Retinal pigment epithelial cell (primary cell): ENCODE measurements around the gene SLC37A3.
"Not testable (repeated sequence)": the region's sequence is repeated elsewhere in the genome, so short reads cannot be mapped to it uniquely, and the experiment has no call there.

Source experiments
- DNase-seq: peaks from one replicate; pipeline ENCODE4 v3.0.0-alpha.2; 2010; ENCODE audit warnings: low read depth
- H3K4me3 ChIP-seq: 2 replicates; pipeline ENCODE4 v1.5.1; 2011; ENCODE audit warnings: mild to moderate bottlenecking, low read length, control low read depth, moderate library complexity
- TF ChIP-seq, protein P1 (sequence below): conservative IDR thresholded peaks from 2 replicates; pipeline ENCODE4 v1.5.1; 2011; ENCODE audit warnings: low read depth, low read length, control low read depth, inconsistent platforms

The SLC37A3 gene

DNA sequence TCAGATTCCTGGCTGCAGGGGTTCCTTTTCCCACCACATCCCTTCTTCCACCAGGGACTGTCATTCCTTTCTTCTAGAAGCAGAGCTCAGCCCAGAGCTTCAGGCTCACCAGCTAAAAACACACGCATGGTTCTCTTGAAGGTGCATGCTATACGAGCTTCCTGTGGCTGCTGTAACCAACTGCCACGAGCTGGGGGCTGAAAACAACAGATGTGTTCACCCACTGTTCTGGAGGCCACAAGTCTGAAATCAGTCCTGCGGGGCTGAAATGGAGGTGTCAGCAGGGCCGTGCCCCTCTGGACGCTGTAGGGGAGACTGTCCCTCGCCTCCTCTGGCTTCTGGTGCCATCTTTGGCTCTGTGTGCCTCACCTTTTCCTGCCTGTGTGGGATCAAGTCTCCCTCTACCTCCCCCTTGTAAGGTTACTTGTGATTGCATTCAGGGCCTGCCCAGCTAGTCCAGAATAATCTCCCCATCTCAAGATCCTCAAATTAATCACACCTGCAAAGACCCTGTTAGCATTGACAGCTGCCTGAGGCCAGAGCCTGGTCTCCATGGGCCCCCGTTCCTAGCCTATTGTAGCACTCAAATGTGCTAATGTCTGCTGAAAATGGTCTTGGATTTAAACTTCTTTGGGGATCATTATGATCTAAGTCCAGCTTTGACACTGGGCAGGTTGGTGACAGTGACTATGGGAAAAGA, 19.3 kb upstream of the SLC37A3 start:
- no peak overlapping the region for H3K4me3 ChIP-seq
- TF ChIP-seq, protein P1, sequence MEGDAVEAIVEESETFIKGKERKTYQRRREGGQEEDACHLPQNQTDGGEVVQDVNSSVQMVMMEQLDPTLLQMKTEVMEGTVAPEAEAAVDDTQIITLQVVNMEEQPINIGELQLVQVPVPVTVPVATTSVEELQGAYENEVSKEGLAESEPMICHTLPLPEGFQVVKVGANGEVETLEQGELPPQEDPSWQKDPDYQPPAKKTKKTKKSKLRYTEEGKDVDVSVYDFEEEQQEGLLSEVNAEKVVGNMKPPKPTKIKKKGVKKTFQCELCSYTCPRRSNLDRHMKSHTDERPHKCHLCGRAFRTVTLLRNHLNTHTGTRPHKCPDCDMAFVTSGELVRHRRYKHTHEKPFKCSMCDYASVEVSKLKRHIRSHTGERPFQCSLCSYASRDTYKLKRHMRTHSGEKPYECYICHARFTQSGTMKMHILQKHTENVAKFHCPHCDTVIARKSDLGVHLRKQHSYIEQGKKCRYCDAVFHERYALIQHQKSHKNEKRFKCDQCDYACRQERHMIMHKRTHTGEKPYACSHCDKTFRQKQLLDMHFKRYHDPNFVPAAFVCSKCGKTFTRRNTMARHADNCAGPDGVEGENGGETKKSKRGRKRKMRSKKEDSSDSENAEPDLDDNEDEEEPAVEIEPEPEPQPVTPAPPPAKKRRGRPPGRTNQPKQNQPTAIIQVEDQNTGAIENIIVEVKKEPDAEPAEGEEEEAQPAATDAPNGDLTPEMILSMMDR = no peak
- no peak for DNase-seq

DNA sequence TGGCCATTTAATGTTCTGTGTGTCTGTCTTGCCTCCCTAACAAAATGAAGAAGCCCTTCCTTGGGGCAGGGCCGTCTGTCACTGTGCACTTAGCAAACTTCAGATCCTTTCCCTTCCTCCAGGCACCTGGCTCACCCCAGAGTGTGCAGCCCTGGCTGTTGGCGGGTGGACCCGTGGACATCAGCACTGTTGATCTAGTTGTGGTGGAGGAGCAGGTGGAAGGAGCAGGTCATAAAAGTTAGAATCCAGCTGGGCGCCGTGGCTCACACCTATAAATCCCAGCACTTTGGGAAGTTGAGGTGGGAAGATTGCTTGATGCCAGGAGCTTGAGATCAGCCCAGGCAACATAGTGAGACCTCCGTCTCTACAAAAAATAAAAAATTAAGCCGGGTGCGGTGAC, 18.2 kb upstream of the SLC37A3 start:
- DNase-seq = no peak
- TF ChIP-seq, protein P1 = no peak
- H3K4me3 ChIP-seq = no peak overlapping the region

DNA sequence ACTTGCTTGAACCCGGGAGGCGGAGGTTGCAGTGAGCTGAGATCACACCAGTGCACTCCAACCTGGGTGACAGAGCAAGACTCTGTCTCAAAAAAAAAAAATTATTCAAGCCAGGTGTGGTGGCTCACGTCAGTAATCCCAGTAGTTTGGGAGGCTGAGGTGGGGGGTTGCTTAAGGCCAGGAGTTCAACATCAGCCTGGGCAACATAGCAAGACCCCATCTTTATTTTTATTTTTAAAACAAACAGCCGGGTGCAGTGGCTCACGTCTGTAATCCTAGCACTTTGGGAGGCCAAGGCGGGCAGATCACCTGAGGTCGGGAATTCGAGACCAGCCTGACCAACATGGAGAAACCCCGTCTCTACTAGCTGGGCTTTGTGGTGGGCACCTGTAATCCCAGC, 17.5 kb upstream of the SLC37A3 start:
- DNase-seq, H3K4me3 ChIP-seq: not testable (repeated sequence)

DNA sequence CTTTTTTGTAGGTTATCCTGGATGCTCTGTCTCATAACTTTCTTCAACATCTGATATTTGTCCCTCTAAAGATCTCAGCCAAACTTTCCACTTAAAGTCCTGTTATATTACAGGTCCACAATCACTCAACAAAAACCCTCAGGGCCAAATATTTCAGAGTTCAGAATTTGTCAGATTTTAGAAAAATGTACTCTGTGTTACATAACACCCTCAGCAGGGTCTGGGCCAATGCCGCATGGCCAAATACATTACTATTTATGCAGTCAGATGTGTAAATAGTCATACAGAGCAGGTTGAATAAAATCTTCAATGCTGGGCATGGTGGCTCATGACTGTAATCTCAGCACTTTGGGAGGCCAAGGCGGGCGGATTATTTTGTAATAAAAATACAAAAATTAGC, 17.0 kb upstream of the SLC37A3 start:
- TF ChIP-seq, protein P1 = no peak
- no peak overlapping the region for H3K4me3 ChIP-seq
- no peak for DNase-seq

DNA sequence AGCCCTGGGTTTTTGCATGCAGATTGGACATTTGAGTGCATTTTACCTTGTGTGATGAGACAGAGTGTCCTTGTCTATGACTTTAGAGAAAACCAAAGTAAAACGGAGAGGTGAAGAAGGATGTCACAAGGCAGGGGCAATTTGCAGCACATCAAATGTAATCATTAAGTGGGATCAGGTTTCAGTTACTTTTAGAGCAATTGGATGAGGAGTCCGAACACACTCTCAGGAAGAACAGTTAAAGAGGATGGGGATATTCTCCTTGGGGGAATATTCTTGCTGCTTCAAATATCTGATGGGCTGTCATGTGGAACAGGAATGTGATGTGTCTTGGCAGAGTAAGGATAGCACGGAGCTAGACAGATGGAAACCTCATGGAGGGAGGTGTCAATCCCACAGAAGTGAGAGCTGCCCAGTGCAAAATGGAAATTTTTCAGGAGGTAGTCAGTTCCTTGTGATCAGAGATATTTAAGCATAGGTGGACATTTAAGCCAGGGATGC, 6.3 kb upstream of the SLC37A3 start:
- no peak overlapping the region for H3K4me3 ChIP-seq
- TF ChIP-seq, protein P1 = no peak
- DNase-seq = no peak

DNA sequence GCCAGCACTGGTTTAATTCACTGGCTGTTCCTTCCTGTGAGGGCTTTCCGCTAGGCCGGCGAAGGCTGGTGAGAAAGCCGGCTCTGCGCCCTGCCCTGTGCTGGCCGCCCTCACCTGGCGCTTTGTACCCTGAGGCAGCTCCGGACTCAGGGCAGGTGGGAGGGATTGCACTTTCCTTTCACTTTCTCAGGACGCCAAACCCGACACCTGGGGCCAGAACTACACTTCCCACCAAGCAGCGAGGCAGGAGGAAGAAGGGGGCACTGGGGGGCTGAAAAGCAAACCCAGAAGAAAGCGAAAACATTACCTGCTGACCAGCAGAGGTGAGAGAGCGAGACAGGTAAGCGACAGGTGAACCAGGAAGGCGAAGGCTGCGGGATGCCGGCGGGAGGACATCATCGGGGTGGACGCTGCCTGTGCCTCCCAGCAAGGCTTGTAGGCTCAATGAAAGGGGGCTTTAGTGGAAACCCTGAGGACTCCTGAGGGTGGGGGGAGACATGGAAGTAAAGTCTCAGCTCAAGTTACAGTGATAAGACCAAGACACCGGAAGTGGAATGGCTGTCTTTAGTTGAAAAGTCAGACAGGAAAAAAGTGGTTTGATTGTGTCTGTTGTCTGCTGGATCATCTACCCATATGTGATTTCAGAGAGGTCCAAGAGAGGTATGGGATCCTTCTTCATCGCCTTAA, 5.7 kb upstream of the SLC37A3 start, which contains the start of gene RAB19:
Gene RAB19 (plus strand): TSS at position 181 of the 687 bp plus-strand sequence. CDS start 3,589 bp downstream, outside the sequence.
- H3K4me3 ChIP-seq = peak within 1 kb of the TSS; percentile 37
- DNase-seq = no peak
- TF ChIP-seq, protein P1 = no peak

DNA sequence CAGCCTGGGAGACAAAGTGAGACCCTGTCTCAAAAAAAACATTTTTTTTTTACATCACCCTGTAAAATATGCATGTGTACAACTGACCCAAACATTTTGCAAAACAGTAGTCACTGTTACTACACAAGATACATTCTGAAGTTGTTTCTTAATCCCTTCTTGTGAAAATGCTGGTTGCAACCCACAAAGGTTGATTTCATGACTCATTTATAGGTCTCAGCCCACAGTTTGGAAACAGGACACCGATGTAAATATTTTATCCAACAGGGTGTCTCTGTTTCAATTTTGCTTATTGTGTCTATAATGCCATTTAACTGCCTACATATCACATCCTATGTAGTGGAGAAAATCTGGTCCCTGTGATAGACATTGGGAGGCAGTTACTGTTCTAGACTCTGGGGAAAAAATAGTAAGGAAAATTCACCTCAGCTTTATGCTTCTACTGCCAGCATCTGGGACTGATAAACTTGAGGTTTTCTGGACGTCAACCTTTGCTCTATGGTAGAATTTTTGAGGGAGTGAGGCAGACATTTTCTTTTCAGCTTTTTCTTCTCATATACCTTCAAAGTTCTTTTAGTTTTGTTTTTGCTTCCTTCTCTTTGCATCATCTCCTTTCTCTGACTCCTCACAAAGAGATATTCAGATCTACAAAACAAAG, 4.0 kb upstream of the SLC37A3 start:
- TF ChIP-seq, protein P1 = no peak
- peak; percentile 26 for DNase-seq
- no peak overlapping the region for H3K4me3 ChIP-seq
